HG03469 (cell line): ENCODE results near the gene CFAP99.

Experiments
- ATAC-seq: cut with Tn5 transposase; IDR thresholded peaks from one replicate; pipeline ENCODE4 v1.9.1; 2021; ENCODE audit warnings: mild to moderate bottlenecking, moderate library complexity, moderate number of reproducible peaks; ENCODE audit not compliant: unreplicated experiment

The CFAP99 gene

DNA sequence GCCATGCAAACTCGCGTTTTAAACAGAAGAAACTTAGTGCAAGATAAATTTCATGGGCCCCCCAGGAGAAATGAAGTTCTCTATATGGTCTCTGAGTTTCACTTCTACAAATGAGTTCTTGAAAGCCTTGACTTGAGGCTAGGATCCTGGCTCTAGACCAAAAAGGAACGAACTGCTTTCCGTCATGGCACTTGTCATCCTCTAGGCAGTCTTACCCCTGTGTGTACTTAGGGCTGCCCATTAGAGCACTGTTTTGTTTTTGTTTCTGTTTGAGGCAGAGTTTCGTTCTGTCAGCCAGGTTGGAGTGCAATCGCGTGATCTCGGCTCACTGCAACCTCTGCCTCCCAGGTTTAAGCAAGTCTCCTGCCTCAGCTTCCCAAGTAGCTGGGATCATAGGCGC, 79.2 kb downstream of the CFAP99 start:
- peak; percentile 82 for ATAC-seq

DNA sequence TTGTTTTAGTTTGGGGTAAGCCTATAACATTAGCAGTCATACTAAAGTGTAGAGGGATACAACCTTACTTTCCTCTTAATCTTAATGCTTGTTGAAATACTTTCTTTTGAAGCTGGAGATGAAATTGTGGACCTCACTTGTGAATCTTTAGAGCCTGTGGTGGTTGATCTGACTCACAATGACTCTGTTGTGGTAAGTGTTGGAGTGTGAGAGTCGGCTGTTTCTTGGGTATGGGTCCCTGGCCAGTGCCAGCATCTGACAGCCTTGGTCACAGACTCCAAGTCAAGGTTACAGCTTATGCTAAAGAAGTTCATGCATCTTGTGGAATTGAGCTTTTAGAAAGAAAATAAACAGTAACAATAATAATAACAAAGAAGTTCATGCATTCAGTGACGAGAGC, 81.8 kb downstream of the CFAP99 start:
- no peak for ATAC-seq

DNA sequence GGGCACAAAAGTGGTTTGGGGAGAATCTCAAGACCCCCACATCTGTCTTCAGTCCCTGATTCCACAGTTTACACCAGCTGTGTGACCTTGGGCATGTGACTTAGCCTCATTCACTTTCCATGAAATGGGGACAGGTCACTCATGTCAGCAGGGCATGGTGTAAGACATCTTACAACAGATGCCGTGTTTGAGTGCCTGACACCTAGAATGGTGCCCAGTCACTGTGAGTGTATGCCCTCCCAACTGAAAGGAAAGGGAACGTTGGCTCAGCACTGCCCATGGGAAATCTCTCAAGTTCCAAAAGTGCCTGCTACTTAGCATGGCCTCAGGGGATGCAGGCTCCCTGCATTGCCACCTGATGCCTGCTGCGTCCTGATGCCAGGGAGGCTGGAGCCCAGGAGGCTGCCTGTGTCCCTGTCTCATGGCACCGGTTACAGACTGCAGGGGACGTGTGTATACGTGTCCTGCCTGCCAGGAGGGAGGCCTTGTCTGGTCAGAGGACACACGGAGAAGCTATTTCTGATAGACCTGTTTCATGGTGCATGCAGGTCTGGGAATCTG, 82.4 kb downstream of the CFAP99 start:
- ATAC-seq = no peak

DNA sequence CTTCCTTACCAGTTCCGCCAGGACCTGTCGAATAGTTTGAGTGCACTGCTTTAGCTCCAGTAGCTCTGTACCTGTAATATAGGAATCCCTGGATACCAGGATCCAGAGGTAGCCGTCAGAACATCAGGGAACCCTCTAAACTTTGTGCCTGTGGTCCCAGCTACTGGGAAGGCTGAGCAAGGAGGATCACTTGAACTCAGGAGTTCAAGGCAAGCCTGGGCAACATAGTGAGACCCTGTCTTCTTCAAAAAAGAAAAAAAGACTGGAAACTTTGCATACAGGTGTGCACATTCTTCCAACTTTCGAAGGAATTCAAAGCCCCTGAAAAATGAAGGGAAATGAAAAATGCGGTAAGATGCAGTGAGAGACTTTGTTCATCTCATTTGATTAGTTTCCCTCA, 85.1 kb downstream of the CFAP99 start:
- ATAC-seq = no peak

DNA sequence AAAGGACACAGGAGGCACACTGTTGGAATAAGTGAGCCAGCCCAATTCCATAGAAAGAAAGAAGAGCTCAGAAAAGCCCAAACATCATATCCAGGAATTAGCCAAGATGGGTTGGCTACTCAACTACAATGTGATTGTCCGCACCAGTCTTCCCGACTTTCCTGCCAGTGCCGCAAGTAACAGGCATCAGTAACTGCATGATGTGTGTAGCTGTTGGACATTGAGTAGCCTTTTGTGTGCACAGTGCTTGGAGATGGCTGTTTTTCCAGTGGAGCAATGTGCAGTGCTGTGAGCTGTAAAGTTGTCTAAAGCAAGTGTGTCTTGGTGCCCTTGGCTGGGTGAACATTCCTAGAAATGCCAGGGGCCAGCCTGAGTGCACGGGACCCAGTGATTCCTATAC, 88.5 kb downstream of the CFAP99 start:
- no peak for ATAC-seq

DNA sequence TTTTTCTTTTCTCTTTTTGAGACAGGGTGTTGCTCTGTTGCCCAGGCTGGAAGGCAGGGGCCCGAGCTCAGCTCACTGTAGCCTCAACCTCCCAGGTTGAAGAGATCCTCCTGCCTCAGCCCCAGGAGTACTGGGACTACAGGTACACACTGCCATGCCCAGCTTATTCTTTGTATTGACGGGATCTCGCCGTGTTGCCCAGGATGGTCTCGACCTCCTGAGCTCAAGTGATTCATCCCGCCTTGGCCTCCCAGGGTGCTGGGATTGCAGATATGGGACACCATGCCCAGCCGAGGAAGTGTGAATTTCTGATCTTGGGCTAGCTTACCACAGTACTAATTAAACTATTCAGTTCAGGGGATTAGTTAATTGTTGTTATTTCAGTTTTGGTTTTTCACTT, 89.1 kb downstream of the CFAP99 start:
- ATAC-seq = no peak

DNA sequence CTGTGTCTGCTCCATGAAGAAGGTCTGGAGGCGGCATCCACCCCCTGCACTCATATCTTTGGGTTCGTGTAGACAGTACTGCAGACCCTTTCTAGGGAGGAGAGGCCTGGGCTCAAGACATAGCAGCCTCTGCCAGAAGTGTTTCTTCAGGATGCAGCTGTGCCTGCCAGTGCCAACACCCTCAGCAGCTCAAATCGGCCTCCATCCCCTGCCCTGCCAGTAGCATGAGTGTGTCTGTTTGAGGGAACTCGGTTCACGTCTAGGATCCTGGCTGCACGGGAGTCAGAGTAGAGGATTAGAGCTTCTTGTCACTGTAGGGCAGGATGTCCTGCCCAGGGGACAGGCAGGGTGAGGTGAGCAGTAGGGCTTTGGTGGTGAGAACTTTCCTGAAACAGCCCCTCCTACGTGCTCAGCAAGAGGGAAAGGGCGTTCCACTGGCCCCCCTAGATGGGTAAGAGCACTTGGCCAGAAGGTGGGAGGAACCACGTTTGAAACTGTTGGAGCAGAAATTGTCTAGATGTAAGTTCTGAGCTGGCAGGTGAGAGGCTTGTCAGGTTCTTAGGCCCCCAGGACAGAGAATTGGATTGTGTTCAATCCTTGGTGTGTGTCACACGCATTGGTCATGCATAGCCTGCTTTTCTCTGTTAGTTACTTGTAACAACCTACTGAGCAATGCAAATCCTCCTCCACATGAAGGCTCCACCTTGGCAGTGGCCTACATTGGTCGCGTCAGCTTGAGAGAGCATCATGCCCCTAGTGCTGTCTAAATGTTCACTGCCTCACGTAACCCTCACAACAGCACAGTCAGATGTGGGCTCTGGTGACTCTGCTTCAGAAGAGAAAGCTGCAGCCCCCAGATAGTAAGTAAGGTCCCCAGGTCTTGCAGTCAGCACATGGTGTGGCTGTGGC, 91.8 kb downstream of the CFAP99 start:
- ATAC-seq = no peak

DNA sequence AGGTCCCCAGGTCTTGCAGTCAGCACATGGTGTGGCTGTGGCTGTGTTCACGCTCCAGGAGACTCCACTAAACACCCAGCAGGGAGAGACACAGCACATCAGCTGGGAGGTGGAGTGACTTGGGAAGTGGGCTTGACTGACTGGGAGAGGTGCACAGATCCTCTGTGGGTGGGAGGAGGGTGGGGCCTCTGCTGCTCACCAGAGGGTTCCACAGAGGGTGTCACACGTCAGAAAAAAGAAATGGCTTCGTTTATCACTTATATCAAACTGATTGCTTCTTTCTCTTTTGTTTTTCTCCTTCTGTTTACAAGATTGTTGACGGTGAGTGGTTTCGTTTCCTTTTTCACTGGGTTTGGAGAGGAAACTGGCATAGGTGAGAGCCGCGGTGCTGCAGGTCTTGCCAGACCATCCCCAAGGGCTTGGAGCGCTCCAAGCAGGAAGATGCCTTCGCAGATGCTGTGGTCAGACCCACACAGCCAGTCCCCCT, 92.9 kb downstream of the CFAP99 start:
- no peak for ATAC-seq
